Stimulated activated CD4-positive, alpha-beta T cell treated with anti-CD3 and anti-CD28 coated beads, Interleukin-2, amount 100 ng/mL, for 4 hours (primary cell): ENCODE data around the gene LPAR5.
"Not testable (repeated sequence)": the region's sequence is repeated elsewhere in the genome, so short reads cannot be mapped to it uniquely, and the experiment has no call there.

Experiments
- DNase-seq: peaks from one replicate; pipeline ENCODE4 v3.0.0-alpha.2; 2020; ENCODE audit warnings: low read depth

The LPAR5 gene

DNA sequence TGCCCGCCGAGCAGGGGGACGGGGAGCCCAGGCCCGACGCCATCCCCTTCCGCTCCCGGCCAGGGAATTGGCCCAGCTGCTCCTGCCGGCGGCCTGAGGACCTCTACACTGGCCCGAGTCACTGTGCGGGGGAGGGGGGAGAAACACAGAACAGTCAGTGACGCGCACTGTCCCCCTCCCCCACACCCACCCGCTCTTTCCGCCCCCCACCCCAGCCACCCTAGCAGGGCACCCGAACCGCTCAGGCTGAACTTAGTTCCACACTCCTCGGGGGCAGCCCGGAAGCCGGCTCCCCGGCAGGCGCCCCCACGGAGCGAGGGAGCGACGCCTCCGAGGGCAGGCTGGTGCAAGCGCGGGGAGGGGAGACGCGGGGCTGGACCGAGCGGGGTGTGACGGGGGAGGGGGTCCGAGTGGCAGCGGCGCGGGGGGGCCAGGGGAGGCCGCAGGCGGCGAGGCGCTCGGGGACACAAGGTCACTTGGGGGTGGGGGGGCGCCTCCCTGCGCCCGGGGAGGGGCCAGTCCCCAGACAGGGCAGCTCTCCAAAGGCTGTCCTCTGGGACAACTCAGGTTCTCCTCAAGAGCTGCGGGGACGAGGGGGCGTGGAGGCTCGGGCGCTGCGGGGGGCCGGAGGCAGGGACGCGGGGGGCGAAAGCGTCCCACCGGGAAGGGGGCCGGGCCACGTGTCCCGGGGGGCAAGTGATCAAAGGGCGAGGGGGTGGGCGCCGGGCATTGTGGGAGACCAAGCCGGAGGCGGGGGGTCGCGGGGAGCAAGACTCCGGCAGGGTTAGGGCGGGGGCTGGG is 29.2 kb downstream of the LPAR5 start:
- DNase-seq: peak; percentile 75

DNA sequence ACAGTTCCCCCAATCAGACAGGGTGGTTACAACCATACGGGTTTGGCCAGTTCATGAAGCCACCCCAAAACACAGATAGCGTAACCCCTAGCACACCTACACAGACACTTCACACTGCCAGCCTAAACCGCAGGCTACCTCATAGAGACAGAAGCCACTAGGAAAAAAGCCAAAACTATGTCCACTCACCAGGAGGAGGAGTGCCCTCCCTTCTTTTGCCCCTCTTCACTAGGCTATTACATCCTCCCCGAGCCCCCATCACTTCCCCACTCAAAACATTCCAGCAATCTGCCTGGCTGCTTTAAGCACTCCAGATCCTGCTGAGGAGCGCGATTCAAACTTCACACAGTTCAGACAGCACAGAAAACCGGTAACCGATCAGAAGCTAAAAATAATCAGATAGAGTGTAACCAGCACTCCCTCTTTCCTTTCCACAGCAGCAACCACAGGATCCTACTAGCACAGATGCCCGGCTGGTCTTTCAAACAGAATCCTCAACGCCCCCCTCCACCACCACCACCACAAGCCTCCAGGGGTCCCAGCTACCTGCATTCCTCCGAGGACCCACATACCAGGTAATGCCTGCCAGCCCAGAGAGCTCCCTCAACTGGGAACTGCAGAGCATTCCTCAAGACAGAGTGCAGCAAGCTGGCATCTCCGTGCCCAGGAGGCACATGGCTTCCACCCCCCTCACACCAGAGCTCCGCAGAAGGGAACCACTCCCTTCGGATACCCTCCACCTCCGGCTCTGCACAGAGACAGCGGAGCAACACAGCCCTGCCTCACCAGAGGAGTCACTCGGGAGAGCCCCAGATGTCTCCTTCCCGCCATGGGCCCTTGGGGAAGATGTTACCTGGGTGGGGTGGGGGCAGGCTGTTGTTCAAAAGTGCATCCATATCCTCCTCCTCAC is 30.1 kb downstream of the LPAR5 start:
- DNase-seq: no peak

DNA sequence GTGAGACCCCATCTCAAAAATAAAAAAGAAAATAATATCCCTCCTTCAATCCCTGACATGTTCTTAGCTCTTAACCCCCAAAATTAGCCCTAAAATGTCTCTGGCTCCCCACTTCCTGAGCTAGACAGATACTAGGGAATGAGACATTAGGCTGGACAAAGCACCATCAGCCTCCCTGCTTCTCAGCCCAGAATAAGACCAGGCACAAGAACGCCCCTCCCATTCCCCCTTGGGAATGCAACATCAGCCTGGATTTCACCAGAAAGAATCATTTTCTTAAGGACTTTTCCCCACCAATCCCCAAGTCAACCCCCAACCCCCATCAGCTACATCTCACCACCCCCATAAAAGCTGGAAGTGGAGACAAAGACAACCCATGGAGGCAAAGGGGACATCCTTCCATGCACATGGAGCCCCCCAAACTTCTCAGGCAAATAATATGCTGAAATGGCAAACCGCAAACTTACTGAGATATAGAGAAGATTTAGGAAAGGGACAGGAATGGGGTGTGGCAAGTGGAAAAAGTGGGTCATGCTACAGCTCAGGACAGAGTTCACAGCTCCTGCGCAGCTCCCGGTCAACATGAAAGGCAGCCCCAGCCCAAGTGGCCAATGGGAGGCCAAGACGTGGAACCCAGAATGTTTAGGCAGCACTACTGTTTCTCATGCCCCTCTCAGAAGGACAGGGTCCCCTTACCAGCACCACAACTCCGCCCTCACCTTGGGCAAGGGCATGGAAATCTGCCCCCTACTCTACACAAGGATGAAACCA is 31.3 kb downstream of the LPAR5 start:
- no peak for DNase-seq

DNA sequence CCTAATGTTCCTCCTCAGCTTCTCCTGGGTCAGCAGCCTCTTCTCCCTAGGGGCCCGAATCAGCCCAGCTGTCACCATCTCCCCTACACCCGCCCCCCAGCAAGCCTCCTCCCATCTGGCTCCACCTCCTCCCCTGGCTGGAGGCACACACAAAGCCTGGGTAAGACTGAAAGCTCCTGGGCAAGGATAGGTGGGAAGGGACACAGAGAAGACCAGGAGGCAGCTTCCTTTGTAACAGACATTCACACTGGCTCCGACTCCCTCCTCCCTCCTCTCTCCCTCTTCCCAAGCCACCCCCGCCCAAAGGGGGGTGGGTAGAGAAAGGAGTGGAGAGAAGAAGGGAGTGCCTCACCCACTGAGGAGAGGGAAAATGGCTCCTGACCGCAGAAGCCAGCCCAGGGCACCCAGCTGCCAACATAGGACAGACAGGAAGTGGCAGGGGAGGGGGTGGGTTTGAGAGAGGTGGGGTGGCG is 32.6 kb downstream of the LPAR5 start:
- no peak for DNase-seq

DNA sequence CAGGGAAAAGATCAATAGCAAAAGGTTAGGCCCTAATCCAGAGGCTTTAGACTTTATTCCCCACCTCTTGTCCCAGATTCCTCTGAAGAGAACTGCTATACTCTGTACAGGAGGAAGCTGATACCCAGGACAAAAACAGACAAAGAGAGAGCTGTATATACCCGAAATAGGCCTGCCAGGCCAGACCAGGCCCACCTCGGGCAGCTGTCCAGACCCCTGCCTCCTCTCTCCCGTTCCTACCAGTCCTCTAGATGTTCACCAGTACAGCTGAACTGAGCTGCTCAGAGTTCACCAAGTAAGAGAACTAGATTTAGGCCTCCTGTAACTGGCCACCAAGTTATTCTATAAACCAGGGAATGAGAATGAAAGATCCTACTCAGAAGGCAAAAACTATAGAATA is 33.2 kb downstream of the LPAR5 start:
- DNase-seq: no peak

DNA sequence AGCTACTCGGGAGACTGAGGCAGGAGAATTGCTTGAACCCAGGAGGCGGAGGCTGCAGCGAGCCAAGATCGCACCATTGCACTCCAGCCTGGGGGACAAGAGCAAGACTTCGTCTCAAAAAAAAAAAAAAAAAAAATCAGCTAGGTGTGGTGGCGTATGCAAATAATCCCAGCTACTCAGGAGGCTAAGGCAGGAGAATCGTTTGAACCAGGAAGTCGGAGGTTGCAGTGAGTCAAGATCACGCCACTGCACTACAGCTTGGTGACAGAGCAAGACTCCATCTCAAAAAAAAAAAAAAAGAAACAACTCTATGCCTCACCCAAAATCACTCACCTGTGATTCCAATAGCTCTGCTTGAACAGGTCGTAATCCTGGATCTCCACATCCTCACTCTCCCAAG is 40.1 kb downstream of the LPAR5 start:
- not testable (repeated sequence) for DNase-seq

DNA sequence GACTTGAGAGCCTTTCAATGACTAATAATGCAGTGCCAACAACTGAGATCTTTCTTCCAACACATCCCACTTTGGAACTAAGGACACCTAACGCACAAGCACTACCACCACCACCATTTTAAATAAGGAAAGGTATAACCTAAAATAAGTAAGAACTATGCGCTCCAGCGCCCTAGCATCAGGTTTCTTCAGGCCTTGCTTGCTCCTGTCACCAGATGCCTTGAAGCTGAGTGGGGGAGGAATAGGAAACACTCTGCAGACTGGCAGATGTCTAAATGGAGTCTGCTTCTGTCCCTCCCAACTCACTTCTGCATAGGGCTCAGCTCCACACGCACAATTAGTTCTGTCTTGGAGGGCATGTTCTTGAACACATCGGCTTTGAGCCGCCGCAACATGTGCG is 43.7 kb downstream of the LPAR5 start:
- no peak for DNase-seq

DNA sequence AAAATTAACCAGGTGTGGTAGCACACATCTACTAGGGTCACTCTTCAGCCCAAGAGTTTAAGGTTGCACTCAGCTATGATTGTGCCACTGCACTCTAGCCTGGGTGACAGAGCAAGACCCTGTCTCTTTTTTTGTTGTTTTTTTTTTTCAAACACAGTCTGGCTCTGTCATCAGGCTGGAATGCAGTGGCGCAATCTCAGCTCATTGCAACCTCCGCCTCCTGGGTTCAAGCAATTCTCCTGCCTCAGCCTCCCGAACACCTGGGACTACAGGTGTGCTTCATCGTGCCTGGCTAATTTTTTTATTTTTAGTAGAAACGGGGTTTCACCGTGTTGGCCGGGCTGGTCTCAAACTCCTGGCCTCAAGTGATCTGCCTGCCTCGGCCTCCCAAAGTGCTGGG is 49.2 kb downstream of the LPAR5 start:
- not testable (repeated sequence) for DNase-seq

DNA sequence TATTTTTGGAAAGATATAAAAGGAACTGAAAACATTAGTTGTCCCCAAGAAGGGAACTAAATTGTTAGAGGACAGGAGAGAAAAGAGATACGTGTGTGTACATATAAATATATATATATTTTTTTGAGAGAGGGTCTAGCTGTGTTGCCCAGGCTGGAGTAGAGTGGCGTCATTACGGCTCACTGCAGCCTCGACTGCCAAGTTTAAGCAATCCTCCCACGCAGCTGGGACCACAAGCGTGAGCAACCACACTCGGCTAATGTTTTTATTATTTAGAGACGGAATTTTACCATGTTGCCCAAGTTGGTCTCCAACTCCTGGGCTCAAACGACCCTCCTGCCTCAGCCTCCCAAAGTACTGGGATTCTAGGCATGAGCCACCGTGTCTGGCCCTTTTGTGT is 51.5 kb downstream of the LPAR5 start:
- no peak for DNase-seq

DNA sequence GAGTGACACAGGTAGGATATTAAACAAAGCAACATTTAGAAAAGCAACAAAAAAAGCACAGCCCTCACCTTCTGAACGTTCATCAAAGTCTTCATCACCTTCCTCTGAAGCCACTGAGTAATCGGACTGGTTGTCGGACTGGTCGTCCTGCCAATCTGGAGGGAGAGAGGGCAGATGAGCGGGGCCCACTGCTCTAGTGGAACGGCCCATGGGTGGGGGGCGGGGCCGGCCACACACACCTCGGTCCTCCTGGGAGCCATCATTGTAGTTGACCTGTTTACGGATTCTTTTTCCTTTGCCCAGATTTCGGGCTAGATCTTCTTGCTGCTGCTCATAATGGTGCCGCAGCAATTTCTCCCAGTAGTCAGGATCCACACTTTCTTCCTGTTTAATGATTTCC is 52.8 kb downstream of the LPAR5 start:
- DNase-seq: no peak

DNA sequence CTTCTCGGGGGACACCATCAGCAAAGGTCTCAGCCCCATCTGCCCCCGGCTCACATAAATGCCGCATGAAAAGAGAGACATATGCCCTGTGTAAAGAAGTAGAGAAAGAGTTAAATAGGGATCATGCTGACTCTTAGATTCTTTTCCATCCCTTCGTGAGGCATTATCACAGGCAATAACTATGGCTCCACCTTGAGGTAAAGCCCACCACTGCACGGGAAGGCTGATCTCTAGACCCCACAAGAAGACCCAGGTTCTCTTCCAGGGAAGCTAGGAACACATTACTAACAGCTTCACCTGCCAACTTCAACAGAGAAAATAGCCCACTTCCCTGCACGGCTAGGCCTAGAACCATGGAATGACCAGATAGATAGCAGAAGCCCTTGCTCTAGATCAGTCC is 53.6 kb downstream of the LPAR5 start:
- DNase-seq: no peak

DNA sequence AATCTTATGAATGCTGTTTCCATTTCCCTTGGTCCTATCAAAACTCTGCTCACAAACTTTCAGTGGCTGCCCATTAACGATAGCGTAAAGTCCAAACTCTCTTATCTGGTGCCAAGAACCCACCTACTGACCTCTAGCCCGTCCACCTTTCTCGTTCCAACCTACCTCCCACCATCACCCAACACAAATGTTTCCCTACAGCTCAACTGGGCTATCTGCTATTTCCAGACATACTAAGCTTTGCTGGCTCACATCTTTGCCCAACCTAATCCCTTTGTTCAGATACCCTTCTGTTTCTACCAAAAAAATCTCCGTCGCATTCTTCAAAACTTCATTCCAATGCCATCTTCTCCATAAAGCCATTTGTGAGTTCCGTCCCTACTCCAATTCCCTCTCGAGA is 60.1 kb downstream of the LPAR5 start:
- DNase-seq: no peak

DNA sequence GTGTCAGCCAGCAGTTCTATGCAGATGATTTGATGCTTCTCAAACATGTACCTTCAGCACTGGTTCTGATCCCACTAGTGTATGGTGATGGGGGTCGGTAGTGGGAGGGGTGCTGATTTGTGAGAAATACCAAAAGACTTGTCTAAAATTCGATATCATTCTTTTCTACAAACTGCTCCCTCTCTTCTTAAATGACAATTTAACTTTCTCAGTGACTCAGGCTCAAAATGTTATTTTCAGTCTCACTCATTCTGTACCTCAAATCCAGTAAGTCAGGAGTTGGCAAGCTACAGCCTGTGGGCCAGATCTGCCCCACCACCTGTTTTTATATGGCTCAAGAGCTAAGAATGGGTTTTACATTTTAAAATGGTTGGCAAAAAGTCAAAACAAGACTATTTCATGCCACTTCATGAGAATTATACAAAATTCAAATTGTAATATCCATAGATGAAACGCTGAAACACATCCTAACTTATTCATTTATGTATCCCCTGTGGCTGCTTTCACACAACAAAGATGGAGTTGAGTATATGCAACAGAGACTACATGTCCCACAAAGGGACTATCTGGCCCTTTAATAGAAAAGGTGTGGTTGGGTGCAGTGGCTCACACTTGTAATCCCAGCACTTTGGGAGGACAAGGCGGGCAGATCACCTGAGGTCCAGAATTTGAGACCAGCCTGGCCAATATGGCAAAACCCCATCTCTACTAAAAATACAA is 61.0 kb downstream of the LPAR5 start:
- no peak for DNase-seq

DNA sequence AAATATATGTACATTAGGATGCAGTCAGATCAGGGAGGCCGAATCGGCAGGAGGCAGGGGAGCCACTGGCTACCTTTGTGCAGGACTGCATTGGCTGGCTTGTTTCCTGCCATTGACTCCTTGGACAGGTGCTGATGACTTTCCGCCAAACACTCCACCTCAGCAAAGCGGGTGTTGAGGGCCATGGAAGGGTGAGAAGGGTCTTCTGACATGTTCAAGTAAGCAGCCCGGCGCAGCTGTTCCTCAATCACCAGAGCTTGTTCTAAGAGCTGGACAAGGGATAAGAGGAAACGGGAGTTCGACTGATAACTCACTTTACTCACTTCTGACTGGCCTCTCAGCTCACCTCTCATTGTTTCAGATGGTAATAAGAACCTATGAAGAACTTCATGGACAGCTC is 62.8 kb downstream of the LPAR5 start:
- DNase-seq: no peak

DNA sequence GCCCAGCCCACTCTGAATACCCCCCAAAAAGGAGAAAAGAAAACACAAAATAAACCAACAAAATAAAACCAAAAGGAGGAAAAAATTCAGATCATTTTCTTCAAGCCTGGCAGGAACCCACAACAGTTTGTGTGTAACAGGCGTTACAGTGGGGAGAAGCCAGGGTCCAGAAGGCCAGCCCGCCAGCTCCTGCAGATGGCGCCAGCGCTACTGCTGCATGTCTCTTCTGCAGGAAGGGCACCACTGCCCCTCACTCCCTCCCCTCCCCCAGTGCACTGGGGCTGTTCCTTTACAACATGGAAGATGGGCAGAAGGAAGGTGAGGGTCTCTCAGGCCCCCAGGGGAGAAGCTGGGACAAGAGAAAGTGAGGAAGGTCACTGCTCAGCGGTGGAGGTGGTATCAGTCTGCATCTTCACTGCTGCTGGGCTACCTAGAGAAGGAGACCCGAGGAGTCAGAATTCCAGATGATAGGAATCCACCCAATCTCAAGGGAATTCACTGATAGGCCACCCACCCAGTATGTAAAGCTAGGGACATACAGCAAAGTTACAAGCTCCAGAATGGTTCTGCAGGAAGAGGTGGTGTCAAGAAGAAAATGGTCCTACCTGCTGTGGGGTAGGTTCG is 65.4 kb downstream of the LPAR5 start:
- no peak for DNase-seq

DNA sequence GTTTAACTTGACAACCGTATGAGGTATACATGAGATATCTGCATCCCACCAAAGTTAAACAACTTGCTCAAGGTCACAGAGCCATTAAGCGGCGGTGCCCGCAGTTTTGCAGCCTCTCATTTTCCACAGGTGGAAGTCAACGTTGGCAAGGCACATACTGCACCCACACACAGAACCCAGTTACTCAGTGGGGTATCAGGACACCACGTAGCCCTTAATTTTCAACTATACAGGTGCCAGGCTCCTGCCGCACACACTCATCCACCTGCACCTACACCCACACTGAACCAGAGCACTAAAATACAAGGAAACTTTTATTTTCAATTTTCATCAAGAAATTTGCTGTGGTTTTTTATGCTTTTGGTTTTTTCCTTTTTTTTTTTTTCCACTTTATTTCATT is 66.0 kb downstream of the LPAR5 start:
- DNase-seq: no peak

DNA sequence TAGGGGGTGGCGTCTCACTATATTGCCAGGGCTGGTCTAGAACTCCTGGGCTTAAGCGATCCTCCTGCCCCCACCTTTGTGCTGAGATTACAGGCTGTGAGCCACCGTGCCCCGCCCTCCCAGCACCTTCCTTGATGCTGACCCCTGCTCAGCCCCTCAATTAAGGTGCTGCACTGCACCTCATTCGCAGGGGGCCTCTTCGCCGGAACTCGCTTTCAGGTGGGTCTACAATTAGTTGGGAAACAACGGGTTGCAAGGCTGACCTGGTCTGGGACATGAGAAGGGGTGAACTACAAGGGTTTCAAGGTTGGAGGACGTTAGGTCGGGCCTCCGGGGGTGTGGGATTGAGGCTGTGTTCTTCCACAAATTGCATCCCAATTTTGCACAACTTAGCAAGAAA is 66.4 kb downstream of the LPAR5 start:
- no peak for DNase-seq
